ENCODE data around the gene SRSF10.

GRCh38 chr1:23947366-23947765 is 32.8 kb downstream of the SRSF10 start:
- TF ChIP-seq TOX (CRISPR knock-in tag; IDR thresholded peaks at IDR 0.05; ENCODE audit: borderline replicate concordance) (no peak), TSHZ2 (CRISPR knock-in tag; IDR thresholded peaks at IDR 0.05) (no peak), PATZ1 (CRISPR knock-in tag; IDR thresholded peaks at IDR 0.05; ENCODE audit: borderline replicate concordance) (no peak), ARNTL (CRISPR knock-in tag; IDR thresholded peaks at IDR 0.05; ENCODE audit: borderline replicate concordance, low read depth) (no peak), RARB (CRISPR knock-in tag; IDR thresholded peaks at IDR 0.05) (no peak), ZFP3 (CRISPR knock-in tag; IDR thresholded peaks at IDR 0.05) (no peak), ZNF565 (CRISPR knock-in tag; conservative IDR thresholded peaks at IDR 0.05; ENCODE audit: low read depth) (no peak), CREB5 (CRISPR knock-in tag; IDR thresholded peaks at IDR 0.05; ENCODE audit: low read depth) (no peak)
